HEK293 (cell line): Measurements from ENCODE around the gene CCND1.
A peak's percentile ranks its signal among the peaks of the same experiment; 100 is the strongest.

Experiments
- CTCF ChIA-PET: fragments of 350-600 bp; formaldehyde crosslinking; extraction: SDS; loops from one replicate; lab custom pipeline; 2021; ENCODE audit warnings: antibody characterized with exemption; lab: Yijun Ruan, JAX
- POLR2A ChIA-PET: fragments of 300-600 bp; formaldehyde crosslinking; extraction: SDS; loops from one replicate; lab custom pipeline; 2020; ENCODE audit warnings: antibody characterized with exemption, inconsistent platforms; lab: Yijun Ruan, JAX
- H3K27ac ChIP-seq: fragments of 200-500 bp; sonication (Bioruptor generic); 2 replicates; pipeline ENCODE4 v1.5.1; 2014; ENCODE audit warnings: low read depth, low read length, control low read depth, inconsistent platforms; ENCODE audit errors: extremely low read depth
- H3K36me3 ChIP-seq, 2 experiments: fragments of 200-500 bp in 1 of 2; sonication (Bioruptor generic) in 1 of 2; 1 replicate in 1 of 2; 2 replicates in 1 of 2; pipeline ENCODE4 v1.5.1; 2014 to 2017; ENCODE audit warnings: inconsistent platforms in 2 of 2, low read length in 2 of 2; ENCODE audit not compliant: control insufficient read depth in 2 of 2, insufficient read depth in 1 of 2
- H3K4me1 ChIP-seq: fragments of 200-500 bp; sonication (Bioruptor generic); 2 replicates; pipeline ENCODE4 v1.5.1; 2014; ENCODE audit warnings: mild to moderate bottlenecking, low read length, inconsistent platforms; ENCODE audit not compliant: control insufficient read depth, insufficient read depth
- H3K4me3 ChIP-seq: 2 replicates; pipeline ENCODE4 v1.5.1; 2011; ENCODE audit warnings: low read depth, mild to moderate bottlenecking, control low read depth, low read length, moderate library complexity
- H3K9me3 ChIP-seq: fragments of 200-500 bp; sonication (Bioruptor generic); 2 replicates; pipeline ENCODE4 v1.5.1; 2014; ENCODE audit warnings: low read depth, low read length, inconsistent platforms; ENCODE audit not compliant: control insufficient read depth, insufficient read depth
- PRDM1 ChIP-seq: fragments of 450-650 bp; formaldehyde crosslinking; IDR thresholded peaks from 2 replicates; pipeline ENCODE4; 2016; ENCODE audit warnings: missing biosample characterization, missing genetic modification characterization
- SCRT2 ChIP-seq: fragments of 450-650 bp; formaldehyde crosslinking; IDR thresholded peaks from 2 replicates; pipeline ENCODE4 v1.5.1; 2016; ENCODE audit warnings: missing biosample characterization, missing genetic modification characterization
- TCF7L2 ChIP-seq: IDR thresholded peaks from 2 replicates; pipeline ENCODE4 v1.6.1; 2011; ENCODE audit warnings: low read depth, mild to moderate bottlenecking, inconsistent platforms, low read length, moderate library complexity, borderline replicate concordance
- ZBTB20 ChIP-seq: fragments of 450-650 bp; formaldehyde crosslinking; IDR thresholded peaks from 2 replicates; pipeline ENCODE4 v1.5.1; 2016; ENCODE audit warnings: missing biosample characterization, missing genetic modification characterization
- ZBTB48 ChIP-seq: fragments of 450-650 bp; formaldehyde crosslinking; IDR thresholded peaks from 2 replicates; pipeline ENCODE4 v1.5.1; 2016; ENCODE audit warnings: missing biosample characterization, missing genetic modification characterization
- ZEB2 ChIP-seq: fragments of 450-650 bp; formaldehyde crosslinking; IDR thresholded peaks from 2 replicates; pipeline ENCODE4 v1.5.1; 2016; ENCODE audit warnings: missing biosample characterization, missing genetic modification characterization
- ZFHX2 ChIP-seq: fragments of 450-650 bp; formaldehyde crosslinking; conservative IDR thresholded peaks from 2 replicates; pipeline ENCODE4 v1.5.1; 2016; ENCODE audit warnings: missing biosample characterization, missing genetic modification characterization
- ZNF24 ChIP-seq: fragments of 450-650 bp; formaldehyde crosslinking; IDR thresholded peaks from 2 replicates; pipeline ENCODE4 v1.5.1; 2016; ENCODE audit warnings: missing biosample characterization, missing genetic modification characterization
- ZNF335 ChIP-seq: fragments of 450-650 bp; formaldehyde crosslinking; conservative IDR thresholded peaks from 2 replicates; pipeline ENCODE4 v1.5.1; 2016; ENCODE audit warnings: missing biosample characterization, missing genetic modification characterization
- ZNF394 ChIP-seq: fragments of 450-650 bp; formaldehyde crosslinking; IDR thresholded peaks from 2 replicates; pipeline ENCODE4 v1.5.1; 2016; ENCODE audit warnings: missing biosample characterization, missing genetic modification characterization, mild to moderate bottlenecking, moderate library complexity, borderline replicate concordance
- ZNF48 ChIP-seq: fragments of 450-650 bp; formaldehyde crosslinking; IDR thresholded peaks from 2 replicates; pipeline ENCODE4 v1.5.1; 2016; ENCODE audit warnings: missing biosample characterization, missing genetic modification characterization
- ZNF549 ChIP-seq: fragments of 450-650 bp; IDR thresholded peaks from 2 replicates; pipeline ENCODE4 v1.5.1; 2018; ENCODE audit warnings: missing biosample characterization, missing genetic modification characterization, mild to moderate bottlenecking, inconsistent platforms, moderate library complexity
- ZNF555 ChIP-seq: fragments of 450-650 bp; formaldehyde crosslinking; conservative IDR thresholded peaks from 2 replicates; pipeline ENCODE4 v1.5.1; 2017; ENCODE audit warnings: missing biosample characterization, mild to moderate bottlenecking, missing genetic modification characterization, inconsistent platforms
- ZNF610 ChIP-seq: fragments of 450-650 bp; formaldehyde crosslinking; IDR thresholded peaks from 2 replicates; pipeline ENCODE4 v1.5.1; 2016; ENCODE audit warnings: missing biosample characterization, missing genetic modification characterization, borderline replicate concordance
- ZNF621 ChIP-seq: fragments of 450-650 bp; formaldehyde crosslinking; IDR thresholded peaks from 2 replicates; pipeline ENCODE4 v1.5.1; 2017; ENCODE audit warnings: missing biosample characterization, missing genetic modification characterization
- ZNF623 ChIP-seq: fragments of 450-650 bp; formaldehyde crosslinking; IDR thresholded peaks from 2 replicates; pipeline ENCODE4 v1.5.1; 2016; ENCODE audit warnings: missing biosample characterization, missing genetic modification characterization
- ZNF747 ChIP-seq: fragments of 450-650 bp; formaldehyde crosslinking; IDR thresholded peaks from 2 replicates; pipeline ENCODE4 v1.5.1; 2016; ENCODE audit warnings: missing biosample characterization, missing genetic modification characterization
- ZNF768 ChIP-seq: fragments of 450-650 bp; formaldehyde crosslinking; IDR thresholded peaks from 2 replicates; pipeline ENCODE4 v1.5.1; 2018; ENCODE audit warnings: missing biosample characterization, mild to moderate bottlenecking, missing genetic modification characterization
- ZNF785 ChIP-seq: fragments of 450-650 bp; formaldehyde crosslinking; IDR thresholded peaks from 2 replicates; pipeline ENCODE4 v1.5.1; 2016; ENCODE audit warnings: missing biosample characterization, missing genetic modification characterization
- TF ChIP-seq, protein P1 (sequence below): fragments of 450-650 bp; formaldehyde crosslinking; IDR thresholded peaks from 2 replicates; pipeline ENCODE4 v1.5.1; 2016; ENCODE audit warnings: missing biosample characterization, missing genetic modification characterization, low read depth
- TF ChIP-seq, protein P2 (sequence below): fragments of 450-650 bp; formaldehyde crosslinking; IDR thresholded peaks from 2 replicates; pipeline ENCODE4 v1.5.1; 2016; ENCODE audit warnings: missing biosample characterization, missing genetic modification characterization
- TF ChIP-seq, protein P3 (sequence below): fragments of 450-650 bp; formaldehyde crosslinking; IDR thresholded peaks from 2 replicates; pipeline ENCODE4 v1.5.1; 2016; ENCODE audit warnings: missing biosample characterization, missing genetic modification characterization
- TF ChIP-seq, protein P4 (sequence below): fragments of 450-650 bp; formaldehyde crosslinking; optimal IDR thresholded peaks from 2 replicates; pipeline ENCODE3; 2016; ENCODE audit warnings: missing biosample characterization, mild to moderate bottlenecking, missing genetic modification characterization

CCND1 gene

DNA sequence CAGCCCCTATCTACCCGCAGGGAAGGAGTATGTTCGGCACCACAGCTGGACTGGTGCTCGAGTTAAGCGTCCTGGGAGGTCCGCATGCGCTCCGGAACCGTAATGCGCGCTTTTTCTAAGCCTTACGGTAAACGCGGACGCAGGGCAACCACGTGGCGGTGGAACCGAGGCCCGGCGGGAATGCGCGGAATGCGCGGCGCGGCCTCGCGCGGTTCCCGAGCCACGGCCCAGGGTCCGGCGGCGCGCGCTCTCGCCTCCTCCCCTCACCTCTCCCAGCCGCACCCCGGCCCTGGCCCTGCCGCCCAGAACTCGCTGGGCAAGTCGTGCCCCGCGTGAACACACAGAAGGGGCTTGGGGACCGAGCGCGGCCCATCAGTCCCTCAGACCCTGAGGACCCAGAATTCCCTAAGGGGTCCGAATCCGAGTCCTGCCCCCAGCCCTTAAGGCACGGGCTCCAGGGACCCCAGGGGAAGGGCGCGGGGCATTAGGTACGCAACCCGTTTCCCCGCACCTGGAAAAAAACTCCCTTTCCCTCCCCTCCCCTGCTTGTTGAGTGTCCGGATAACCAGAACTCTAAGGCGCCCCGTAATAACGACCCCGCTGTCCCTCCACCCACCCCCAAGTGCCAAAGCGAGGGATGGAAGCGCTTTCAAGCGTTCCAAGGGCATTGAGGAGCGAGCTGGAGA is 4.3 kb upstream of the CCND1 start:
- Histone ChIP-seq H3K27ac (no peak overlapping the region), H3K36me3 (no peaks in the 10 kb centered on the region), H3K9me3 (no peaks in the 10 kb centered on the region), H3K4me3 (no peak overlapping the region), H3K4me1 (no peaks in the 10 kb centered on the region)
- POLR2A ChIA-PET, result no interaction called here
- TF ChIP-seq, protein P1, sequence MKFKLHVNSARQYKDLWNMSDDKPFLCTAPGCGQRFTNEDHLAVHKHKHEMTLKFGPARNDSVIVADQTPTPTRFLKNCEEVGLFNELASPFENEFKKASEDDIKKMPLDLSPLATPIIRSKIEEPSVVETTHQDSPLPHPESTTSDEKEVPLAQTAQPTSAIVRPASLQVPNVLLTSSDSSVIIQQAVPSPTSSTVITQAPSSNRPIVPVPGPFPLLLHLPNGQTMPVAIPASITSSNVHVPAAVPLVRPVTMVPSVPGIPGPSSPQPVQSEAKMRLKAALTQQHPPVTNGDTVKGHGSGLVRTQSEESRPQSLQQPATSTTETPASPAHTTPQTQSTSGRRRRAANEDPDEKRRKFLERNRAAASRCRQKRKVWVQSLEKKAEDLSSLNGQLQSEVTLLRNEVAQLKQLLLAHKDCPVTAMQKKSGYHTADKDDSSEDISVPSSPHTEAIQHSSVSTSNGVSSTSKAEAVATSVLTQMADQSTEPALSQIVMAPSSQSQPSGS, result no peak
- TF ChIP-seq ZNF621 (tag by site-specific recombination) (no peak), ZNF747 (tag by site-specific recombination) (no peak), ZNF623 (tag by site-specific recombination) (no peak), ZNF610 (no peak), ZNF24 (tag by site-specific recombination) (no peak), ZNF785 (tag by site-specific recombination) (no peak)
- TF ChIP-seq, protein P2, sequence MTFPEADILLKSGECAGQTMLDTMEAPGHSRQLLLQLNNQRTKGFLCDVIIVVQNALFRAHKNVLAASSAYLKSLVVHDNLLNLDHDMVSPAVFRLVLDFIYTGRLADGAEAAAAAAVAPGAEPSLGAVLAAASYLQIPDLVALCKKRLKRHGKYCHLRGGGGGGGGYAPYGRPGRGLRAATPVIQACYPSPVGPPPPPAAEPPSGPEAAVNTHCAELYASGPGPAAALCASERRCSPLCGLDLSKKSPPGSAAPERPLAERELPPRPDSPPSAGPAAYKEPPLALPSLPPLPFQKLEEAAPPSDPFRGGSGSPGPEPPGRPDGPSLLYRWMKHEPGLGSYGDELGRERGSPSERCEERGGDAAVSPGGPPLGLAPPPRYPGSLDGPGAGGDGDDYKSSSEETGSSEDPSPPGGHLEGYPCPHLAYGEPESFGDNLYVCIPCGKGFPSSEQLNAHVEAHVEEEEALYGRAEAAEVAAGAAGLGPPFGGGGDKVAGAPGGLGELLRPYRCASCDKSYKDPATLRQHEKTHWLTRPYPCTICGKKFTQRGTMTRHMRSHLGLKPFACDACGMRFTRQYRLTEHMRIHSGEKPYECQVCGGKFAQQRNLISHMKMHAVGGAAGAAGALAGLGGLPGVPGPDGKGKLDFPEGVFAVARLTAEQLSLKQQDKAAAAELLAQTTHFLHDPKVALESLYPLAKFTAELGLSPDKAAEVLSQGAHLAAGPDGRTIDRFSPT, result no peak
- TF ChIP-seq, protein P3, sequence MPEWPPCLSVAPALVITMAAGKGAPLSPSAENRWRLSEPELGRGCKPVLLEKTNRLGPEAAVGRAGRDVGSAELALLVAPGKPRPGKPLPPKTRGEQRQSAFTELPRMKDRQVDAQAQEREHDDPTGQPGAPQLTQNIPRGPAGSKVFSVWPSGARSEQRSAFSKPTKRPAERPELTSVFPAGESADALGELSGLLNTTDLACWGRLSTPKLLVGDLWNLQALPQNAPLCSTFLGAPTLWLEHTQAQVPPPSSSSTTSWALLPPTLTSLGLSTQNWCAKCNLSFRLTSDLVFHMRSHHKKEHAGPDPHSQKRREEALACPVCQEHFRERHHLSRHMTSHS (tag by site-specific recombination), result no peak
- CTCF ChIA-PET, result no interaction called here

DNA sequence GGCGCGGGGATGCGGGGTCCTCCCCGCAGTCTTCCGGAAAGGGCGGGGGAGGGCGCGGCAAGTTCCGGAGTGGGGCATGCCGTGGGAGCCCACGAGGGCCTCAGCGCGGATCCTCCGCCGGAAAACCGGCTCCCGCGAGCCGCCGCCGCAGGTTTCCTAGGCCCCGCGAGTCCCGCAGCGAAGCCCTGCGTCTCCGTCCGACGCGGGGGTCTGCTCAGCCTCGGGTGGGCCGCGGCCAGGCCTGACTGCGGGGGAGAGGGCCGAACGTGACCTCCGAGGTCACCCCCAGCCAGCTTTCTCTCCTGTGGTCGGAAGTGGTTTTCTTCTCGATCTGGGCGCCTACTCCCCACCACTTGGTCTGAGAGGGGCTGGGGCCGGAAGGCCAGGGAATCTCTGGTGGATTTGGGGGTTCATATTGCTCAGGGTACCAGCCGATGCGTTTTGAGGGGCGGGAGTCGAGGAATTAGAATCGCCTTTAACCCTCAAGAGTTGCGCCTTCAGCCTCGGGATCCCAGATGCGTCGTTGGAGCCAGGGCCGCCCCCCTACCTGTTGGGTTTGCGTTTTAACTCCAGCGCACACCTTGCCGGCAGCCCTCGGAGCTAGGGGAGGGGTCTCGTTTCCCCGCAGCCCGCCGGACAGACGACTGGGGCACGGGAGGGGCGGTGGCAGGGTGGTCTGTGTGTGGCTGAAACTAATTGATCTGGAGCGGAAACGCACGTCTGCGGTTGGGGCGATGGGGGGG is 3.6 kb upstream of the CCND1 start:
- ChIA-PET POLR2A (no interaction called here), CTCF (interaction anchor here (0.6 to 0.7 kb wide), 2 partner anchors 65 to 71 kb away, joined by 3 read pairs; no protein-coding TSS in a partner anchor)
- Histone ChIP-seq H3K9me3 (no peaks in the 10 kb centered on the region), H3K36me3 (no peaks in the 10 kb centered on the region)
- TF ChIP-seq ZNF768 (no peak), ZFHX2 (tag by site-specific recombination) (no peak), SCRT2 (tag by site-specific recombination) (peak; percentile 30; the same call in 1 of the 2 replicates)
- TF ChIP-seq, all 188 proteins: peak for 1
- no peak overlapping the region for H3K4me3 ChIP-seq
- H3K27ac ChIP-seq, result no peak overlapping the region; the same call in 1 of the 2 replicates
- no peaks in the 10 kb centered on the region for H3K4me1 ChIP-seq

DNA sequence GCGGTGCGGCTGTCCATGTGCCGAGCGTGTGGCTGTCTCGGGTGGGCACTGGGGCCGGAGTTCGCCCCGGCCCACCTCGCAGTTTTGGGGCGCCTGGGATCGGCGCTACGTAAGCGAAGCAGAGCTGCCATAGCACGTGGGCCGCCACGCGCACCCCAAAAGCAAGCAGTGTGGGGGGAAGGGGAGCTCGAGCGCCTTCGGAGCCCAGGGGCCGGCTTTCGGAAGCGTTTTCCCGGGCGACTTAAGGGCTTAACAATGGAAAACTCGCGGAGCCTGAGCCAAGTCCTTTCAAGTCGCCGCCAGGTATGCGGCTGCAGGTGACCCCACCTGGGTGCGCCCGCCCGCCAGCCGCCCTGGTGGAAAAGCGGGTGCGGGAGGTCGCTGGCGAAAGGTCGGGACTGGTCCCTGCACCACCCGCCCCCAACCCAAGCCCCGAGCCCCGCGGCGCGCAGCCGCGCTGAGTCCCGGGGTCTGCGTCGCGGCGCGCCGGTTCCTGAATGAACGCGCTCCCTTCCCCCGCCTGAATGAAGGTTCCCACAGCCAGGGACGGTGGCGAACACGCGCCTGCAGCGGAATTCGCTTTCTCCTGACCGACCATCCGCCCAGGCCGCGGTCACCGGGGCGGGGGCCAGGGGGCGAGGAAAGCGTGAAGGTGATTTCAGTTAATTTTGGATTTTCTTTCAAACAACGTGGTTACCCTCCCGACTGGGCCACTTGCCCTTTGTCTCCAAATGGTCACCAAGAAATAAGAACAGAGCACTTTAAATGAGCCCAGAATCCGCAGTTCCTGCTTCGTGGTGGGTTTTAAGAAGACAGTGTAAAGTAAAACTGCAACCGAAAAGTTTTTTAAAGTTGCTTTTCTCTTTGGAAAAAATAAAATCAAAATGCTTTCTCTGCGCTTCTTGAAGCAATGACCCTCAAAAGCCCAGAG is 2.8 kb upstream of the CCND1 start:
- peak overlapping the region; percentile 42 for H3K4me3 ChIP-seq
- H3K4me1 ChIP-seq, result no peaks in the 10 kb centered on the region
- no peaks in the 10 kb centered on the region for H3K36me3 ChIP-seq
- TF ChIP-seq ZNF335 (tag by site-specific recombination), result peak; percentile 80
- peak; percentile 75; the same call in 1 of the 2 replicates for TF ChIP-seq TCF7L2
- TF ChIP-seq ZNF48 (tag by site-specific recombination), result no peak
- TF ChIP-seq ZNF394 (tag by site-specific recombination), result no peak
- peak; percentile 82 for TF ChIP-seq ZBTB48 (tag by site-specific recombination)
- TF ChIP-seq, protein P4, sequence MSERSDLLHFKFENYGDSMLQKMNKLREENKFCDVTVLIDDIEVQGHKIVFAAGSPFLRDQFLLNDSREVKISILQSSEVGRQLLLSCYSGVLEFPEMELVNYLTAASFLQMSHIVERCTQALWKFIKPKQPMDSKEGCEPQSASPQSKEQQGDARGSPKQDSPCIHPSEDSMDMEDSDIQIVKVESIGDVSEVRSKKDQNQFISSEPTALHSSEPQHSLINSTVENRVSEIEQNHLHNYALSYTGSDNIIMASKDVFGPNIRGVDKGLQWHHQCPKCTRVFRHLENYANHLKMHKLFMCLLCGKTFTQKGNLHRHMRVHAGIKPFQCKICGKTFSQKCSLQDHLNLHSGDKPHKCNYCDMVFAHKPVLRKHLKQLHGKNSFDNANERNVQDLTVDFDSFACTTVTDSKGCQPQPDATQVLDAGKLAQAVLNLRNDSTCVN (tag by site-specific recombination), result peak; percentile 54
- 0 out of 2 replicates have a peak, but pooled peaks have one; percentile 6 for TF ChIP-seq PRDM1 (tag by site-specific recombination)
- peak; percentile 83 for TF ChIP-seq ZNF549 (tag by site-specific recombination)
- TF ChIP-seq ZBTB20 (tag by site-specific recombination), result peak; percentile 71; the same call in 1 of the 2 replicates
- no peak for TF ChIP-seq ZNF555 (tag by site-specific recombination)
- peak; percentile 59 for TF ChIP-seq ZEB2 (tag by site-specific recombination)
- TF ChIP-seq, all 188 proteins: peak for 8
- CTCF ChIA-PET, result interaction anchor here (0.7 to 1.5 kb wide), 3 partner anchors 10 to 537 kb away, joined by 3 to 5 read pairs (median 3); no protein-coding TSS in a partner anchor
- POLR2A ChIA-PET, result interaction anchor here (0.6 to 1.6 kb wide), 5 partner anchors 10 to 341 kb away, joined by 3 to 7 read pairs (median 6); partner anchors contain the start of gene LTO1
- H3K9me3 ChIP-seq, result no peaks in the 10 kb centered on the region
- no peak overlapping the region; the same call in 1 of the 2 replicates for H3K27ac ChIP-seq
